Skin of body (tissue), 2 donors: ENCODE data around the gene RBMX. TPM values are rescaled to one million over a fixed set of nuclear protein-coding genes. Genes with fewer than 3 reads are reported as not detected.
"Not testable (repeated sequence)": the region's sequence is repeated elsewhere in the genome, so short reads cannot be mapped to it uniquely, and the experiment has no call there.

ENCODE experiments used
- DNase-seq: peaks from one replicate; lab custom pipeline; 2025; lab: John Stamatoyannopoulos, UW
- total RNA-seq: library from RNA; depleted of rRNA; stranded (reverse); fragments of >200 nt; gene quantifications from one replicate; pipeline ENCODE4 v1.2.3, GENCODE V29; 2014

The RBMX gene
- total RNA-seq, 1 donor from 2014 or later, result 169 TPM

DNA sequence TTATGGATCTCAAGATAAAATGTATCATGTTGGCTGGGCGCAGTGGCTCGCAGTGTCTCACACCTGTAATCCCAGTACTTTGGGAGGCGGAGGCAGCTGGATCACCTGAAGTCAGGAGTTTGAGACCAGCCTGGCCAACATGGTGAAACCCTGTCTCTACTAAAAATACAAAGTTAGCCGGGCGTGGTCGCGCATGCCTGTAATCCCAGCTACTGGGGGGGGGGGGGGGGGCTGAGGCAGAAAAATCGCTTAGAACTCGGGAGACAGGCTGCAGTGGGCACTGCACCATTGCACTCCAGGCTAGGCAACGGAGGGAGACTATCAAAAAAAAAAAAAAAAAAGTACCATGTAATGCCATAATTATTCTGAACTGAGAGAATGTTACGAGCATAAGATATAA lies 2.1 kb downstream of the RBMX start:
- DNase-seq, result no peak

DNA sequence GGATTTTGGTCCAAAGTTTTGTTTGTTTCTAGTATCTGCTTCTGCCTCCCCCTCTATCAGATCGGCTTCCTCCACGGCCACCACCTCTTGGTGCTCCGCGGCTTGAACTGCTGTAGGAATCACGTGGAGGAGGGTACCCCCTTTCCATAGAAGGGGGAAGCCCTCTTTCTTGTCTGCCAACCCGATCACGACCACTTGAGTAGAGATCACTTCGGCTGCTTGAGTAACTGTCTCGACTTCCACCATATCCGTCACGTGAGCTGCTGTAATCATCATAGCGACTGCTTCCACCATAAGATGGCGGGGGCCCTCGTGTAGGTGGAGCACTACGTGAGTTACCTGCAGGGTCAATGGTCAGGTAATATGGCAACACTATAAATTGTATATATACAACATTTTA lies 6.4 kb downstream of the RBMX start:
- DNase-seq, result not testable (repeated sequence)

DNA sequence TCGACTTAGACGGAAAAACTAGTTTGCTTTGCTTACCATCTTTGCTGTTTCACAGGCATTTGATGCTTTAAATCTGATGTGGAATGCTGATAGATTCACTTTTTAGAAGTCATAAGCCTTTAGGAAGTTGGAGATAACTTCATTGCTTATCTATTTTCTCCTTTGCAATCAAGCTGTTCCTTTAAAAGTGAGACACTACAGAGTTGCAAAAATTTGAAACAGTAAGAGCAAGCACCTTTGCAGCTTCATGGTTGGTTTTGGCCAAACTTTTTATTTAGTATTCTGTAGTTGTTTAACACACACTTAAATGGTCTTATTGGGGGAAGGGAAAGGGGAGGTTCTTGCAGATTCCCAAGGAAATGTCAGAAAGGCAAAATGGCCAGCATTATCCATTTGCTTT lies 7.3 kb downstream of the RBMX start:
- DNase-seq, result not testable (repeated sequence)

DNA sequence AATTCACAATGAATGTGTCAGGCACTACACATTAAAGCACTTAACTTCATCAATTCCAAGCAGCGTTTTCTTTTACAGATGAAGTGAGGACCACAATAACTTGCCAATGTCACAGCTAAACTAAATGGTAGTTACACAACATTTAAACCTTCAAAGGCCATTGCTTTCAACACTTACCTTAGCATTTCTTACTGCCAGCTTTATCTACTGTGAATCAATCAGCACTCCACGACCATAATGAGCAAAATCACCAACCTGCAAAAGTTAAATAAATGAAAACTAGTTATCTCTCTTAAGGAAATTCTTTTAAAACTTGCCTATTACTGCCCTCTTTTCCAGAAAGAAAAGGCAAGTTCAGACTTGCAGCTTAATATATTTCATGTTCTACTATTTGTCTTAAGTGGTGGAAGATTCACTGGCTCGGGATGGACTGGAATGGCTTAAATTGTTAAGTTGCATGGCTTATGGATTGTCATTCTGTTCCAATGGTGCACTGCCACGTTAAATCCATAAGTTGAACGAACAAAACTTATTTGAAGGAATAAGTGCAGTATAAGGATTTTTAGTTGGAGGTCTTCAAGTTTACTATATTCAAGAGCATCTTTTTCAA lies 8.3 kb downstream of the RBMX start:
- no peak for DNase-seq

DNA sequence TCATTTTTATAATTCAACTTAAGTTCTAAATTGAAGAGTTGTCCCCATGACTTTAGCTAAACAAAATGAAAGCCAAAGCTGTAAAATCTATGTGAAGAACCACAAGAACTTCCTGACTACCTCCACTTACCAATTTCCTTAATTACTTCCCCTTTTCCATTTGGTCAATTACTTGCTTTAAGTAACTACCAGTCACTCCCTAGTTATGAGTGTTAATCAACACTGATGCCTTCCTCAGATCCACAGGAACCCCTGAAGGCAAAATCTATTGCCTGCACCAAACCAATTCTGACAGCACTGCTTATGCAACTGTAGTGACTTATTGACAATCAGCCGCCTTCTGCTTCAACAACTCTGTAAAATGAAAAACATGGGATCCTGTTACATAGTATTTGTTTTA lies 10.5 kb downstream of the RBMX start:
- DNase-seq, result no peak

DNA sequence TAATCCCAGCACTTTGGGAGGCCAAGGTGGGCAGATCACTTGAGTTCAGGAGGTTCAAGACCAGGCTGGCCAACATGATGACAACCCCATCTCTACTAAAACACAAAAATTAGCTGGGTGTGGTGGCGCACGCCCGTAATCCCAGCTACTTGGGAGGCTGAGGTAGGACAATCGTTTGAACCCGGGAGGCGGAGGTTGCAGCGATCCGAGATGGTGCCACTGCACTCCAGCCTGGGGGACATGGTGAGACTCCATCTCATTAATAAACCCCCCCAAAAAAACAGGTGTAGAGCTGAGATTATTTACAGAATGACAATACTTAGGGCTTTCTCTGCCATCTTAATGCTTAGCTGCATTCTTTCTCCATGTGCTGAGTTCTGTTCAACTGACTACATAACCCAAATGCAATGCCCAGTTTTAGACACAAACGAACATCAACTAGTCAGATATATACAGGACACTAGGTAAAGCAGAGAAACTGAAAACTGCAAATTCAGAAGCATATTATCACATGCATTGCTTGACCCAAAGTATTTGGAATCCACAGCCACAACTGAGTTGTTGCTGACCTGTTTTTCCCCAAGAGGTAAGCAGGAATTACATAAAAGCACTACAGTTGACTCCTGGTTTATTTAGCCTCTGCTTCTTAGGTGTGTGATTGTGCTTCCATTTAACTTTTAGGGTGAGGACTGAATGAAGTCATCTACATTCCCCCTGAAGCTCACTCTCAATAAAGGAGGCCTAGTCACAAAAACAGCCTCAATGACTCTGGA lies 12.1 kb downstream of the RBMX start:
- no peak for DNase-seq

DNA sequence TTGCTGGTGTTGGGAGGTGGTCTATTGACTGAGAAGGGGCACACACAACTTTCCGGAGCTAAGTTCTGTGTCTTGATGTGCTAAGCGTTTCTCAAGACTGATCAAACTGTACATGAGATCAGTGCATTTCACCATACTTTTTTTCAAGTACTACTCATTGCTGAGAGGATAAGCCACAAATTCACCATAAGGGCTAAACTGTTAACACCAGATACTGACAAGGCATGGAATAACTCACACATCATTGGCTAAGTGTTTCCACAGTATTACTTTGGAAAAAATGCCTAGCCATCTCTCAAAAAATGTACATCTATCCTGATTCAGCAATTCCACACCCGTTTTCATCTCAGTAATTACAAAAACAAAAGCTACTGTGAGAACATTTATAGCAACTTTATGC lies 13.0 kb downstream of the RBMX start:
- no peak for DNase-seq

DNA sequence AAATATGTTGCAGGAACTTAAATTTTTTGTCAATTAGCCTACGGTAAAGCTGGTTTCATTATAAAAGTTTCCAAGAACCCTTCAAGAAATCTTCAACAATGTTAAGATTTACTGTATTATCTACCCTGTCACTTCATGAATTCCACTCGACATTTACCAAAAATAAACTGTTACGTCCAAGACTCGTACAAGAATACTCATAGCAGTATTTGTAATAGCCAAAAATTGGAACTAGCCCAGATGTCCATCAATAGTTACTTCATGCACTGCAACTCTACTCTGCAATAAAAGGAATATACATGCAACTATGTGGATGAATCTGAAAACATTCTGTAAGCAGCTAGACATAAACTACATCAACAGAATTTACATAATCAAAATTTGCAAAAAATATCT lies 13.4 kb downstream of the RBMX start:
- DNase-seq, result no peak

DNA sequence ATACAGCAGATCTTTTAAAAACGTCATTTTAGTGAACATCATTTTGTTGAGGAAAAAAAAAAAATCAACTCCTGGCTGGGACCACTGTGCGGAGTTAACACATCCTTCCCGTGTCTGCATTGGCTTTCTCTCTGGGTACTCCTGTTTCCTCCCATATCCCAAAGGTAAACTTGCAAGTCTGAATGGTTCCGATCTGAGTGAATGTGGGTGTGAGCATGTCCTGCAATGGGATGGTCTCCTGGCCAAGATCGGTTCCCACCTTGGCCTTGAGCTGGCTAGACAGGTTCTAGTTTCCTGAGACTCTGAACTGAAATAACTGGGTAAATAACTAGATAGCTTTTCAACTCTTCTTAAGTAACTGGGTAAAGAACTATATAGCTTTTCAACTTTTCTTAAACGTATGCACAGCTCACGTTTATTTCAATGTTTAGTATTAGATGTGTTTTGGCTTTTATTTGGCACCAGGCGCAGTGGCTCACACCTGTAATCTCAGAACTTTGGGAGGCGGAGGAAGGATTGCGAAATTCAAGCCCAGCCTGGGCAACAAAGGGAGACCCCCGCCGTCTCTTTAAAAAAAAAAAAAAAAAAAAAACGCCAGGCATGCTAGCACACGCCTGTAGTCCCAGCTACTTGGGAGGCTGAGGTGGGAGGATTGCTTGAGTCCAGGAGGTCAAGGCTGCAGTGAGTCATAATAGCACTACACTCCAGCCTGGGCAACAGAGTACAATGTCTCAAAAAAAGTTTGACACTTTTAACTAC lies 14.0 kb downstream of the RBMX start:
- DNase-seq, result no peak

DNA sequence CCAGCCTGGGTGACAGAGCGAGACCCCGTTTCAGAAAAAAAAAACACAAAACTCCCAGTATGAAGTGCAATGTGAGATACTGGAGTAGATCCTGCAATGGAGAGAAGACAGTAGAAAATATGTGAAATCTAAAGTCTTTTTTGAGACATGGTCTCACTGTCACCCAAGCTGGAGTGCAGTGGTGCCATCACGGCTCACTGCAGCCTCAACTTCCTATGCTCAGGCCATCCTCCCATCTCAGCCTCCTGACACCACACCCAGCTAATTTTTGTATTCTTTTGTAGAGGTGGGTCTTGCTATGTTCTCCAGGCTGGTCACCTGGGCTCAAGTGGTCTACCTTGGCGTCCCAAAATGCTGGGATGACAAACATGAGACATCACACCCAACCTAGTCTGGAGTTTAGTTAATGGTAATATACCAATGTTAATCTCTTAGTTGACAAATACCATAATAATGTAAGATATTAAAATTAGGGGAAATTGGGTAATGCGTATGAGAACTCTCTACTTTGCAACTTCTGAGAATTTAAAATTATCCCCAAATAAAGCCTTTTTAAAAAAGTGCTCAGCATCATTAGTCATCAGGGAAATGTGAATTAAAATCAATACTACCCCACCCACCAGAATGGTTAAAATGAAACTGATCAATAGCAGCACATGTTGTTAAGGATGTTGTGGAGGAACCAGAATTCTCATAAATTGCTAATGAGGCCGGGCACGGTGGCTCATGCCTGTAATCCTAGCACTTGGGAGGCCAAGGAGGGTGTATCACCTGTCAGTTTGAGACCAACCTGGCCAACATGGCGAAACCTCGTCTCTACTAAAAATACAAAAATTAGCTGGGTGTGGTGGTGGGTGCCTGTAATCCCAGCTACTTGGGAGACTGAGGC lies 15.0 kb downstream of the RBMX start:
- DNase-seq, result no peak

DNA sequence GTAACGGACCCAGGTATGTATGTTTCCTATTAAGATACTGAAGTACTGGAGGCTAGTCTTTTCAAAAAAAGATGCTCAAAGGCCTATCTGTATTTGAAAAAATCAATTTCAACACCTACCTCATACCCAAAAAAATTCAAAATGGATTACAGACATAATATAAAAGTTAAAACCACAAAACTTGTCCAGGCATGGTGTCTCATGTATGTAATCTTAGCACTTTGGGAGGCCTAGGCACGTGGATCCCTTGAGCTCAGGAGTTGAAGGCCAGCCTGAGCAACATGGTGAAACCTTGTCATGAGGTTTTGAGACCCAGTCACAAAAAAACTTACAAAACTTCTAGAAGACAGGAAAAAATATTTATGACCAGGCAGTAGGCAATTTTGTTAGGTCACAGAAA lies 16.7 kb downstream of the RBMX start:
- DNase-seq, result no peak

DNA sequence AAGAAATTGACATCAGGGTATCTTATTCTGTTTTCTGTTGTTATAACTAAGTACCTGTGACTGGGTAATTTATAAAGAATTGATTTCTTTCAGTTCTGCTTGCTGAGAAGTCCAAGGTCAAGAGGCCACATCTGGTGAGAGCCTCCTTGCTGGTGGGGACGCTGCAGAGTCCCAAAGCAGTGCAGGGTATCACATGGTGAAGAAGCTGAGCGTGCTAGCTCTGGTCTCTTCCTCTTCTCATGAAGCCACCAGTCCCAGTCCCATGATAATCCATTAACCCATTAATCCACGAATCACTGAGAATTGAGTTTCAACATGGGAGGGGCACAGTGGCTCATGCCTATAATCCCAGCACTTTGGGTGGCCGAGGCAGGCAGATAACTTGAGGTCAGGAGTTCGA lies 18.0 kb downstream of the RBMX start:
- no peak for DNase-seq

DNA sequence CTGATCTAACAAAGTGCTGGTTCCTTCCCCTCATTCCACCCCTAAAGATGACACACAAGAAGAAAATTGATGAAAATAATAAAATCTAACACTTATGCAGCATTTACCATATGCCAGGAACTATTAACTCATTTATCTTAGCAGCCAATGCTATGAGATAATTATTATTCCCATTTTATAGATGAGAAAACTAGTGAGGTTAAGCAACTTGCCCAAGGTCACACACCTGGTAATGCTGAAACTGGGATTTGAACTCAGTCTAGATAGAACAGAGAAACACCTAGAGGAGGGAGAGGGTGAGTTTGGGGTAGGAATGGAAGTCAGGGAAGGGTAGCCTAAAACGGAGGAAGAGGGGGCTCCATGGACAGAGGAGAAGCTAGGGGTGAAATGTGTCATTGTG lies 18.6 kb downstream of the RBMX start:
- DNase-seq, result no peak

DNA sequence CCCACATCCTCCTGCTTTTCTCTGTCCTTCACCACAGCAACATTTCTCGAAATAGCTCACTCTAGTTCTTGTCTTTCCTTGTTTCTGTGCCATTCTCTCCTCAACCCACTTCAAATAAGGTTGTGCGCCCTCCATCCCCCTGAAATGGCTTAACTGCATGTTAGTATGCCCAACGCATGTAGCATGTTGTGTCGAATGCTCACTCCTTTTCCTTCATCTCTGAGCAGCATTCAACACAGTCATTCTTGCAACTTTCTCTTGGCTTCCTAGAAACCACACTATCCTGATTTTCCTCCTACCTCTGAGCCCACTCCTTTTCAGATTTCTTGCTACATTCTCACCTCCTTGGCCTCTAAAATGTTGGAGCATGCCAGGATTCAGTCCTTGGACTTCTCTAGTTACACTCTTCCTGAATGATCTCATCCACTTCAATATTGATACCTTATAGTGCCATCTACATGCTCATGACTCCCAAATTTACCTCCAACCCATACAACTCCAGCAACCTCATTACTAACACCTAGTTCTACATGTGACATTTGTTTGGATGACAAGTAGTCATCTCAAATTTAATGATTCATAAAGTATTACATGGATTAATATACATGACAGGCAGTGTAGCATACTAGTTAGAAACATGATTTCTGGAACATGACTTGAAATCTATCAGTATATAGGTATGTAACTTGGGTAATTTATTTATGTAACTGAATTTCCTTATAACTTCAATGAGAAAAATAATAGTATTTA lies 22.3 kb downstream of the RBMX start:
- DNase-seq, result no peak

DNA sequence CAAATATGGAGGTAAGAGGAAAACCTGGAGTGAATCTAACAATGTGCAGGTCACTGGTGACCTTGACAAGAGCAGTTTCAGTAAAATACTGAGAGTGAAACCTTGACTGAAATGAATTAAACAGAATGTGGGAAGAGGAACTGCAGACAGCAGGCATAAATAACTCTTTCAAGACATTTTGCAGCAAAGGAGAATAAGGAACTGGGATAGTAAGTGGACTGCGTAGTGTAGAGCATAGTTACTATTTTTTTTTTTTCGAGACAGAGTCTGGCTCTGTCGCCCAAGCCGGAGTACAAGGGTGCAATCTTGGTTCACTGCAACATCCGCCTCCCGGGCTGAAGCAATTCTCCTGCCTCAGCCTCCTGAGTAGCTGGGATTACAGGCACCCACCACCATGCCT lies 24.0 kb downstream of the RBMX start:
- DNase-seq, result no peak

DNA sequence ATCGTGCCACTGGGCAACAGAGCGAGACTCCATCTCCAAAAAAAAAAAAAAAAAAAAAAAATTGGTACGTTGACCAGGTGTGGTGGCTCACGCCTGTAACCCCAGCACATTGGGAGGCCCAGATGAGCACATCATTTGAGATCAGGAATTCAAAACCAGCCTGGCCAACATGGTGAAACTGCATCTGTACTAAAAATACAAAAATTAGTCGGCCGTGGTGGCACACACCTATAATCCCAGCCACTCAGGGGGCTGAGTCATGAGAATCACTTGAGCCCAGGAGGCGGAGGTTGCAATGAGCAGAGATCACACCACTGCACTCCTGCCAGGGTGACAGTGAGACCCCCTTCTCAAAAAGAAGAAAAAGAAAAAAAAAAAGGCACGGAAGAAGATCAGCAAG lies 24.5 kb downstream of the RBMX start:
- DNase-seq, result no peak

DNA sequence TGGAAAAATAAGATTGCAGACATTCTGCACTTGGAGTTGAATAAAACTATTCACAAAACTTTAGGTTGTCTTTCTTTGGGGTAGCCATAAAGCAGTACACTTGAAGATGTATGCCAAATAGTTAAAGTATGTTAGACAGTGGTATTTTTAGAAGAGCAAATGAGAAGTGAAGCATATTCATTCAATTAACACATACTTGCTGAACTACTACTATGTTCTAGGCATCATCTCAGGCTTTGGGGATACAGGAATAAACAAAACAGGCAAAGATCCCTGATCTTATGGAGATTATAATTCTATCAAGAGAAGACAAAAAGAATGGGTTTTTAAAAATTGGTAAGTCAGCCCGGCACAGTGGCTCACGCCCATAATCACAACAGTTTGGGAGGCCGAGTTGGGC lies 29.0 kb downstream of the RBMX start:
- no peak for DNase-seq

DNA sequence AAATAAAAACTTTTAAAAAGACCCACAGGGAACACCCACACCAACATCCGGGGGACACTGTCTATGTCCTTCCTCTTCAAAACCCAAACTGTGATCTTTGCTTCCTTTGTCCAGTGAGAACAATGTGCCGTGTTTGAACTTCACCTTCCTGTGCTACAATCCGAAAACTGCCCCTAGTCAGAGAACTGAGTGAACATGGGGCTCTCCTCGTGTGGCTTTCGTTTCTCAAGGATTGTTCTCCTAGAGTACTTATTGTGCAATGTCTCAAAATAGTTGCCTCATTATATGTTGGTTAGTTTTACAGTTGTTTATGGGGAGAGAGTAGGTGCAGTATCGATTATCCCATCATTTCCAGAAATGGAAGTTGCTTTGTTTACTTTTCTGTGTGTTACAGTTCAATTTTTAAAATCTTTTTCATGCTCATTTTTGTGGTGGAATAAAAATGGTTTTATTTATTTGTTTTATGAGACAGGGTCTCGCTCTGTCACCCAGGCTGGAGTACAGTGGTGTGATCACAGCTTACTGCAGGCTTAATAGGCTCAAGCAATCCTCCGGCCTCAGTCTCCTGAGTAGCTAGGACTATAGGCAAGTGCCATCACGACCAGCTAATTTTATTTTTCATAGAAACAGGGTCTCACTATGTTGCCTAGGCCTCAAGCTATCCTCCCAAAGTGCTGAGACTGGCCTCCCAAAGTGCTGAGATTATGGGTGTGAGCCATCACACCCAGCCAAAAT lies 29.9 kb downstream of the RBMX start:
- DNase-seq, result no peak

DNA sequence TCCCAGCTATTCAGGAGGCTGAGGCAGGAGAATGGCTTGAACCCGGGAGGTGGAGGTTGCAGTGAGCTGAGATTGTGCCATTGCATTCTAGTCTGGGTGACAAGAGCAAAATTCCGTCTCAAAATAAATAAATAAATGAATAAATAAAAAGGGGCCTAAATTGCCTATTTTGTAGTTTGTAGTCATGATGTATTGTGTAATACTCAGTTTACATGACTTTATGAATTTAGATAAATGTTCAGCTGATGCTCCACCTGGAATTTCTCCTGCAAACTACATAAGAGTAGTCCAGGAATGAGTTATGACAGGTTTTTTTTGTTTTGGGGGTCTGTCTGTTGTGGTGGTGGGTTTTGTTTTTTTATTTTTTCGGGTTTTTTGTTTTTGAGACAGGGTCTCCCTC lies 31.1 kb downstream of the RBMX start:
- no peak for DNase-seq

DNA sequence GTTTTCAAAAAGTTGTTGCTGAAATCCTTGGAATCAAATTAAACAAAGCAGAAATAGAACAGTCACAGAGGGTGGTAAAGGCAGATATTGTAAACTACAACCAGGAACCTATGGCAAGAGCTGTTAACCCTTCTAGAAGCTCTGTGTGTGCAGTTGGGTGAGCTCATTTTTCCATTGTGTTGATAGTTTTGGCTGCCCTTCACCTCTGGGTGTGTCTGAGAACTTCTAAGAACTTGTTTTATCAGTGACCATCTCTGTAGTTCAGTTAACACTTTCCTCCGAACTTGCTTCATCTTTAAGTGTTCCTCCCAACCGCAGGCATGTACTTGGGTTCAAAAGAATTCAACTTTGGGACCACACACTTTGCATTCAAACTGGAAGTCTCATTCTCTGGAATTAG lies 32.7 kb downstream of the RBMX start:
- no peak for DNase-seq
